GM08714 (cell line): ENCODE data around the gene STARD10.

Source experiments
- H3K4me3 ChIP-seq: fragments of 200-500 bp; sonication (Bioruptor generic); 2 replicates; pipeline ENCODE4 v1.5.1; 2014; ENCODE audit warnings: mild to moderate bottlenecking, low read length, inconsistent platforms
- ZNF274 ChIP-seq: IDR thresholded peaks from 2 replicates; pipeline ENCODE4 v1.6.1; 2012; ENCODE audit warnings: mild to moderate bottlenecking, low read depth, low read length

STARD10 gene, protein sequence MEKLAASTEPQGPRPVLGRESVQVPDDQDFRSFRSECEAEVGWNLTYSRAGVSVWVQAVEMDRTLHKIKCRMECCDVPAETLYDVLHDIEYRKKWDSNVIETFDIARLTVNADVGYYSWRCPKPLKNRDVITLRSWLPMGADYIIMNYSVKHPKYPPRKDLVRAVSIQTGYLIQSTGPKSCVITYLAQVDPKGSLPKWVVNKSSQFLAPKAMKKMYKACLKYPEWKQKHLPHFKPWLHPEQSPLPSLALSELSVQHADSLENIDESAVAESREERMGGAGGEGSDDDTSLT

DNA sequence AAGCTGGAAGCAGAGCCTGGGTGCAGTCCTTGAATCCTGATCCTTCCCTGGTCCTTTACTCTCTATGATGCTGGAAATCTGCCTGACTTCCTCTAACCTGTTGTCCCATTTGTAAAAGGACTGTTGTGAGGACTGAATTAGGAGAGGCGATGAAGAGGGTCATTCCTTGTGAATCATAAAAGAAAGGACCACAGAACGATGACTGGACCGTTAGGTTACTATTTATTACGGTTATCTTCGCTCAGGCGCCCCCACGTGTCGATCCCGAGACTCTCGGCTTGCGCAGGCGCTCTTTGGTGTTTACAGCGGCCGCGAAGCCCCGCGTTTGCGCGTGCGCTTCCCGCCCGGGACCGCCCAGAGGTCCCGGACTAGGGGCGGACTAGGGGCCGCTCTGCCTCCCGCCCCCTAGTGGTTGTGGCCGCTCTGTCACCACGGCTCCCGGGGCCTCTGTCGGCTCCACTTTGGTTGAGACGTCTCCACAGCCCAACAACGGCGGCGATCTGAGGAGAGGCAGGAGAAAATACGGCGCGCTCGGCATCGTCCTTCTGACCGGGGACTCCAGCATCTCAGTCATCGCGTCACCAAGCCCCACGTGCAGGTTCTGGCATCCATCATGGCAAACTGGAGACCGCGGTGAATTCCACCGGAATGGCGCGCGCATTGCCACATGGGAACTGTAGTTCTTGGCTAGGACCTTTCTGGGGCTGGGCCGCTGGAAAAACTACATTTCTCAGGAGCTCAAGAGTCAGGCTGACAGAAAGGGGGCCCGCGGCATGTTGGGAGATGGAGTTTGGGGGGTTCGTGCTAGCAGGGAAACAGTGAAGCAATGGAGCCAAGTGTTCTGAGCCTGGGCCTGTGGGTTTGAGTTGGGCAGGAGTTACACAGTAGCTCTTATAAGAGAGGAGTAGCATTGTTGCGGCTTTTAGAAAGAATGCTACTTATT lies at the start of gene STARD10:
STARD10 (minus strand) TSS at position 623 of the 943 bp plus-strand sequence. CDS start 12,866 bp downstream, outside the sequence.
- no peak for TF ChIP-seq ZNF274
- H3K4me3 ChIP-seq, result peak within 1 kb of the TSS; percentile 73; the same call in 1 of the 2 replicates

DNA sequence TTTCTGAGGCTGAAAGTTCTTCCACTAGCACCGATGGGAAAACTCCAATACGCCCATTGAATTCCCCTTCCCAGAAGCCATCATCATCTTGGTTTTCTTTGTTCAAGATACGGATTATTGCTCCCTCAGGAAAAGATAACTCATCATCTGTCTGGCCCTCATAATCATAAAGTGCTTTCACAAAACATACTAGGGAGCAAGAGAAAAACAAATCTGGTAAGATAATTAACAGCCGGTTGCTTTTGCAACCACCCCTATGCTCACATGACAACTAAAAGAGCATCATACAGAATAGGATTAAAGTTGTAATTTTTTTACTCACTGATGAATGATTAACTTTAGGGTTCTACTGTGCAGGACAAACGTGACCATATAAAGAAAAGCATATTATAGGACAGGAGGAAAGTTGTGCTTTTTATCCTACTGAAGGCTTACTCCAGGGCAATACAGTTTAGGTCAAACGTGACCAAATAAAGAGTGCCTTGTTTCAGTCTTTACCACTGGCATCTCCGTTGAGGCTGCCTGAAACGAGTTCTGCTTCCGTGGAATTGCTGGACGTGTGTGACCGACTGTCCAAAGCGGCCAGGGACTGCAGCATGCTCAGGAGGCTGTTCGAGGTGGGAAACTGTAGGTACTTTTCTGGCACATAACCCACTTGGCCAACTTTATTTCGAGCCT lies 48.9 kb upstream of the STARD10 start:
- TF ChIP-seq ZNF274, result no peak
- H3K4me3 ChIP-seq, result no peak overlapping the region

DNA sequence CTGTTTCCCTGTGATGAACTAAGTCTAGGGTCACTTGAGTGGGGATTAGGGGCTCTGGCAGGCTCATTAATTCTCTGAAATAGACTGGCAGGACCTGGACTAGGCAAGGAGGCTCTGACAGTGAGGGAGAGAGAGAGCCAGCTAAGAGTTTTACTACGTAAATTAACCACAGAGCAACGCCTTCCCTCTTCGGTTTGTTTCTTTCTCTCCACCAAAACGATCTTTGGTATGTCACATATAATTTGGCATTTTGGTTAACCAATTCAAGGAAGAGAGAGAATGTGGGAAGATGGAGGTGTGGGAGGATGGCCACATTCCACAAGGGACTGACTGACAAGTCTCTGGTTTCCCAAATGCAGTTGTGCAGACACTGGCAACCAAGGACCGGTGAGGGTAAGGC lies 48.3 kb upstream of the STARD10 start:
- no peak for TF ChIP-seq ZNF274
- H3K4me3 ChIP-seq, result no peak overlapping the region

DNA sequence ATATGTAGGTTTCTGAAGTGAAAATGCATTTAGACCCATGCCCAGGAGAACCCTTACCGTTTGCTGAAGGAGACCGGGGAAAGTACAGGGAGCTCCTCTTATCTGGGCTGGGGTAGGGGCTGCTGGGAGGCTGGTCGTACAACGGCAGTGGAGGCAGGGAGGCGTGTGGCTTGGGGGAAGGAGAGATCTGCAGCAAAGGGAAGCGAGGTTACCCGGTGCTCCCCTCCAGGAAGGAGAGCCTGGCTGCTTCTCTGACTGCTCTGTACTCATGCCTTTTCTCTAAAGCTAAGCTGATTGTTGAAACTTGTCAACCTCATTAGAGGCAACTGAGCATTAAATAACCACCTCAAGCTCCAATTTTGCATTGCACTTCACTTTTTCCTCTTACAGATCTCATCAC lies 47.5 kb upstream of the STARD10 start:
- TF ChIP-seq ZNF274, result no peak
- H3K4me3 ChIP-seq, result no peak overlapping the region

DNA sequence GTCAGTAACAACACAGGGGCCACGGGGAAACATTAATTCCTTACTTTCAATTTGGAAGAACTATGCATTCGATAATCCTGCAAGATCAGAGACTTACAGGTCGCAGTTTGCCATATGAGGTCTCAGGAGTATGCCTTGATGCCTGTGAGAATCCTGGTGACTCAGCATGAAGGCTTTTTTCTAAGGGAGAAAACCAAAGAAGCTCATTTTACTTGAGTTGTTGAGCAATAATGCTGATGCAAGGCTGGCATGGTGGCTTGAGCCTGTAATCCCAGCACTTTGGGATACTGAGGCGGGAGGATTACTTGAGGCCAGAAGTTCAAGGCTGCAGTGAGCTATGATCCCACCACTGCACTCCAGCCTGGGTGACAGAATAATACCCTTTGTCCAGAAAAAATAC lies 46.9 kb upstream of the STARD10 start:
- TF ChIP-seq ZNF274, result no peak
- H3K4me3 ChIP-seq, result no peak overlapping the region

DNA sequence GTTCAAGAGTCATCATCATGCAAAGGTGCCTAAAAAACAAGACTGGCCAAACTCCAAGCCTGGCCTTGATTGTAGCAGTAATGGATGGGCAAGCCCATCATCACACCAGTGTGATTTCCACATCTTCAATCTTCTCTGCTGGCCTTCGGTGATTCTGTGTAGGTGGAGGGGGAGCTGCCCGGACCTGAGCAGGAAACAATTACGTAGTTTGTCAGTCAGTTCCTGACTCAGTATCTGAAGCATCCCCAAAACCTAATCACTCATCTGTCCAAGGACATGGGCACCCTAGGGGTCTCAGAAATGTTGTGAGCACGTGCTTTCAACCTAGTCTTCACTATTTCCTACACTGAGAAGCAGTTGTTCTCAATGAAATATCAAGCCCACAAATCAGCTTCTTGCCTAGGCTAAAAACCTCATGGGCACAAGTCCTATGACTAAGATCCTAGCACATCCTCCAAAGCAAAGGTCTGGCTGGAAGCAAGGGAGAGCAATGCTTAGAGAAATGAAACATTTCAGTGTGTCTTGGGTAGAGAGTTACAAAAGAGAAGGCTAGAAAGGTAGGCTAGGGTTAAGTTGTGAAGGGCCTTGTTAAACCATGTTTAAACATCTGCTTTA lies 45.0 kb upstream of the STARD10 start:
- TF ChIP-seq ZNF274, result no peak
- no peak overlapping the region for H3K4me3 ChIP-seq

DNA sequence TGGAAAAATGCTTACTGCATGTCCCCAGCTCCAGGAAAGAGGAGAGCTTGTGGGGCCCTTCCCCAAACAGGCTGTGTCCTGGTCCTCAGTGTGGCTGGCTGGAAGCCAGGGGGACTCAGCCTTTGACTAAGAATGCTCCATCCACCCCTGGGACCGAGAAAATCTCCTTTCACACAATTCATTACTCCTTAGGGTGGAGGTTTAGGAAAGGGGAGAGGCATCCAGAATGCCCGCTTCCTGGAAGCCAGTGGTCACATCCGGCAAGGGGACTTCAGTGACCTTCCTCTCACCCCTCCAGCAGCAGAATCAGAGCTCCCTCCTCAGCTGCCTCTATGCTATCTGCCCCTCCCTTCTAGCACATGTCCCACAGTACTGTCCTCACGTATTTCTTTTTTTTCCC lies 42.3 kb upstream of the STARD10 start:
- no peak overlapping the region for H3K4me3 ChIP-seq
- no peak for TF ChIP-seq ZNF274

DNA sequence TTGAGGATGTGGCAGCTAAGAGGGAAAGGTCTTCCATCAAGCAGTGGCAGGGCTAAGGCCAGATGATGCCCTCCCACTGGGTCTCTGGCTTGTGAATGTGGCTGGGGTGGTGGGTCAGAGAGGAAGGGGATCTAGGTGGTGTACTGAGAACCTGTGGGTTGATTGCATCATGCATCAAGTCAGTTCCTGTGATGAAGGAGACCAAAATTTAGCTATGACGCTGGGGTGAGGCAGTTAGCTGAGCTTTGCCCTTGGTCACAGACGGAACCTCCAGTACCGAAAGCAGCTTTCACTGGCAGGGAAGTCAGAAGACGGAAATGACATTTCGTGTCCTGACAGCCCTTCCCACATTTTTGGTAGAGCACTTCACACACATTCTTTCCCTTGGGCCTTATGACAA lies 41.1 kb upstream of the STARD10 start:
- TF ChIP-seq ZNF274, result no peak
- H3K4me3 ChIP-seq, result no peak overlapping the region

DNA sequence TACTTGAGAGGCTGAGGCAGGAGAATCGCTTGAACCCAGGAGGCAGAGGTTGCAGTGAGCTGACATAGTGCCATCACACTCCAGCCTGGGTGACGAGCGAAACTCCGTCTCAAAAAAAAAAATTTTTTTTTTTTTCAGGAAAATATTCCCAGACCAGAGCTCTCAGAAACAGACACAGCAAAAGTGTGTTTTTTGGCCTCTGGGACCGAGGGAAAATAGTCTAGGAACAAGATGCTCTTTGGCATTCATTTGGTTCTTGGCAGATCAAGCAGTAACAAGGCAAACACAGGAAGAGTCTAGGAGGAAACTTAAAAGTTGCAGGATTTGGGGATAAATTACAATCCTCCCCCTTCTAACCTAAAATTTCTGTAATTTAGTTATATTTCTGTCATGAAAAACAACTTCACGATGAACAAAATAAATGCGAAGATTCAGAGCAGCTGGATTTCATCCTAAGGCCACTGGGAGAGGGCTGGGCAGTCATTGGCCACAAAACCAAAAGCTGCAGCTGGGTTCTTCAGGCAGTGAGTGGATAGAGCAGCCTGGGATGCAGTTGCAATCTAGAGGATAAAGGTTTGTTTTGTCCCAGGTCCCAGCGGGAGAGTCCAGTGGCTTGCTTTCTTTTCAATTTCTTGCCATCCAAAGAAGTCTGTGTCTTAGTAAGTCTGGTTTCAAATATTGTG lies 40.1 kb upstream of the STARD10 start:
- no peak for TF ChIP-seq ZNF274
- H3K4me3 ChIP-seq, result no peak overlapping the region

DNA sequence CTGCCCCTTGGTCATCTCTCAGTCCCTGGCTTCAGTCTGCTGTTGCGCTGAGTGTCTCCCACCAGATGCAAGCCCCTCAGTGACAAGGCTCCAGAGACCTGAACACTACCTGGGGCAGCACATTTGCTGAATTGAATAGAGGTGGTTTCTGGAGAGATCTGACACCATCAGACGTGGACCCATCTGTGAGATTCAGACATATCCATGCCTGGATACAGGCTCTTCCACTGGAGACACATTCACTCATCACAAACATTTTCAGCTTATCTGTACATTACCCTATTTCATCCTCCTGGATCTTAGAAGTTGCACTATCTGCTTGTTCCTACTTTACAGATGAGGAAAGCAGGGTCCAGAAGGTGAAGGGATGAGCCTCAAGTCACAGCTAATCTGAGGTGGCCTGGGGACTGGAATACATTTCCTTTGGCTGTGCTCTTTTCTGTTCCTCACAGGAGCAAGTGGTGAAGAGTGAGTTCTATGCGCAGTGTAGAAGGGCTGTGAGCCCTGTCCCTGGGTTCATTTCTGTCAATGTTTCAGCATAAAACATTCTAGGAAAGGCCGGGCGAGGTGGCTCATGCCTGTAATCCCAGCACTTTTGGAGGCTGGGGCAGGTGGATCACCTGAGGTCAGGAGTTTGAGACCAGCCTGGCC lies 39.4 kb upstream of the STARD10 start:
- no peak overlapping the region for H3K4me3 ChIP-seq
- TF ChIP-seq ZNF274, result no peak

DNA sequence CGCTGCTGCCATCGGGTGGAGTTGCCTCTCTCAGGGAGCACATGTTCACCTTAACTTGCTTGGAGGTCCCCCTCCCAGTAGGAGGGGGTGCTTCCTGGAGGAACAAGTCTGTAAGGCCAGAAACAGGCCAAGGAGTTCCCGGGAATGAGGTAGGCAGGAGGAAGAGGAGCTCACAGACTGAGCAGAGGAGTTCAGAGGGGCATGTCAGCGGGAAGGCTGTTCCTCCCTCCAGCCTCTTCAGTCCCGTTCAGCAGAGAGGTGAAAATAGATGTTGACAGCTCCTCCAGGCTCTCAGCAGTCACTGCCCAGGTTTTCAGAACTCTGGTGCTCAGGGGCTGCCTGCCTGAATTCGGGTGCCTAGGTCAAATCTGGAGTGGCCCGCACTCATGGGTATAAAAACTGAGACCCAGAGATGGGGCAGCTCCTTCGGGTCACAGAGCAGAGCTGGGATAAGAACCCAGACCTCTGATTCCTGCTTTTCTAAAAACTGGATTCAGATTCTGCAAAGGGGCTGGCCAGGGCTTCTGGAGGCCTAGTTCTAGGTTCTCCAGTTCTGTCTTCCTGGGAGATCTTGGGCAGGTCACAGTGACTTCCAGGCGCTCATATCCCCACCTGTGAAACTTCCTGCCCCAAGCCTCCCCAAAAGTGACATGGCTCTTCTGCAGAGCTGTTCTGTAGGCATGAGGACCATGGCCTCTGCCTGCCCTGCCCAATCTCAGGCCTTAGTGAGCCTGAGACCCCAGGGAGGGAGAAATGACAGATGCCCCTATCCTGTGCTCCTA lies 38.6 kb upstream of the STARD10 start:
- no peak overlapping the region for H3K4me3 ChIP-seq
- no peak for TF ChIP-seq ZNF274

DNA sequence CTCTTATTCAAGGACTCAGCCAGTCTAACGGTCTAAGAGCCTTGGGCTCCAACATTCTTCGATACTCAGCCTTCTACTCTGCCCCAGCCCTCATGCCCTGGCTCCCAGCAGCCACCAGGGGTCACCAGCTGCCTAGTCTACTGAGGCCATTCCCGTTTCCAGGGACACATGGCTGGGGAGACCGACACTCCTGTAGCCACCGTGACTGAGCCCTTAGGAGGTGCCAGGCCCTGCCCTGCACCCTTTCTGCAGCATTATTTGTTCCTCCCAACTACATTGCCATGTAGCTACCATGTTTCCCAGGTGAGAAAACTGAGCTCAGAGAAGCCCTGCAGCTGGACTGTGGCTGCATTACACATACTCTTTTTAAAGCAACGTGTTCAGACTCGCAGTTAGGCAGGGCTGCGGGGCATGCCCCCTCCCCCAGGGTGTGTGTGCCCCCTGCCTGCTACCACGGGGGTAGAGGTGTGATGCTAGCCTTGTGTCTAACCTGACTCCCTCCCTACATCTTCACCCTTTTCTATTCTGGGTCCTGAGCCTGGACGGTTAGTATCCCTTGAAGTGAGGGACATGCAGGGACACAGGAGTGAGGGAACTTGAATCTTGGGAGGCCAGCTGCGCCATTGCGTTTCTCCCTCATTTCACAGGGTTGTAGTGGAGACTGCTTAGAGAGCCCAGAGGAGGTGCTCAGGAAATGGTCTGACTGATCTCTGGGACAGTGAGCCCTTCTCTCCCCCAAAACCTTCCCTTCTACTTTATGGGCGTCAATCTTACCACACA lies 37.9 kb upstream of the STARD10 start:
- TF ChIP-seq ZNF274, result no peak
- H3K4me3 ChIP-seq, result no peak overlapping the region
